Upper lobe of left lung (tissue), 4 donors: ENCODE results near the gene MKNK1.

Experiments used
- EP300 ChIP-seq, 4 donors: sonication (generic); formaldehyde crosslinking; IDR thresholded peaks; one replicate each; pipeline ENCODE4 v1.5.1; 2017; ENCODE audit warnings: antibody characterized with exemption in 4 of 4, control low read depth in 2 of 4
- POLR2A ChIP-seq, 4 donors: fragments of 450-650 bp; IDR thresholded peaks; one replicate each; pipeline ENCODE4 v1.5.1; 2016 to 2017; ENCODE audit warnings: antibody characterized with exemption in 4 of 4, mild to moderate bottlenecking in 2 of 4
- POLR2AphosphoS5 ChIP-seq, 2 donors: sonication (generic); formaldehyde crosslinking; IDR thresholded peaks; one replicate each; pipeline ENCODE4 v1.5.1; 2017; ENCODE audit warnings: antibody characterized with exemption in 2 of 2
- TF ChIP-seq, protein P1 (sequence below), 6 experiments: fragments of 450-650 bp in 4 of 6; fragments of 200-600 bp in 2 of 6; sonication (generic) in 2 of 6; IDR thresholded peaks; one replicate each; pipeline ENCODE4 v1.5.1; 2016 to 2019; ENCODE audit warnings: antibody characterized with exemption in 6 of 6

DNA sequence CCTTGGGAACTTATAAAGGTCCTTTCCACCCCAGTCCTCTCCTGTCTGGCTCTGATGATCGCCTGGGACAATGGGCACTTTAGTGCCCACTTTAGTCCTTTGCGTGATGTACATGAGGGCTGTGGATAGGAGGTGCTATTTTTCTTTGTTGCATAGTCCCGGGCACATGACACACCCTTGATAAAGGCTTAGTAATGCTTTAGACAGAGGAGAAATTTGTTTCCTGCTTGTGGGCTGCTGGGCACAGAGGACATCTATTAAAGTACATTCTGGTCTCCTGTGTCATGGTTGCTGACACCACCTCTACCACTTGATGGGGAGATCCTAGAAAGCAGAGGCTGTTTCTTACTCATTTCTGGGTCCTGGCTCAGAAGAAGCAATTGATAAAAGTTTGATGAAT, 47.2 kb downstream of the MKNK1 start:
- TF ChIP-seq, protein P1, sequence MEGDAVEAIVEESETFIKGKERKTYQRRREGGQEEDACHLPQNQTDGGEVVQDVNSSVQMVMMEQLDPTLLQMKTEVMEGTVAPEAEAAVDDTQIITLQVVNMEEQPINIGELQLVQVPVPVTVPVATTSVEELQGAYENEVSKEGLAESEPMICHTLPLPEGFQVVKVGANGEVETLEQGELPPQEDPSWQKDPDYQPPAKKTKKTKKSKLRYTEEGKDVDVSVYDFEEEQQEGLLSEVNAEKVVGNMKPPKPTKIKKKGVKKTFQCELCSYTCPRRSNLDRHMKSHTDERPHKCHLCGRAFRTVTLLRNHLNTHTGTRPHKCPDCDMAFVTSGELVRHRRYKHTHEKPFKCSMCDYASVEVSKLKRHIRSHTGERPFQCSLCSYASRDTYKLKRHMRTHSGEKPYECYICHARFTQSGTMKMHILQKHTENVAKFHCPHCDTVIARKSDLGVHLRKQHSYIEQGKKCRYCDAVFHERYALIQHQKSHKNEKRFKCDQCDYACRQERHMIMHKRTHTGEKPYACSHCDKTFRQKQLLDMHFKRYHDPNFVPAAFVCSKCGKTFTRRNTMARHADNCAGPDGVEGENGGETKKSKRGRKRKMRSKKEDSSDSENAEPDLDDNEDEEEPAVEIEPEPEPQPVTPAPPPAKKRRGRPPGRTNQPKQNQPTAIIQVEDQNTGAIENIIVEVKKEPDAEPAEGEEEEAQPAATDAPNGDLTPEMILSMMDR (IDR thresholded peaks at IDR 0.05) = no peak
- TF ChIP-seq POLR2A (IDR thresholded peaks at IDR 0.05) (no peak), POLR2AphosphoS5 (IDR thresholded peaks at IDR 0.05) (no peak), EP300 (IDR thresholded peaks at IDR 0.05) (no peak)
